GM21737 (cell line): Measurements from ENCODE around the gene CCDC116.
"Not testable (repeated sequence)": the region's sequence is repeated elsewhere in the genome, so short reads cannot be mapped to it uniquely, and the experiment has no call there.

Experiments used
- ATAC-seq: cut with Tn5 transposase; IDR thresholded peaks from one replicate; pipeline ENCODE4 v1.9.1; 2021; ENCODE audit warnings: mild to moderate bottlenecking, moderate library complexity; ENCODE audit not compliant: unreplicated experiment

CCDC116 gene

DNA sequence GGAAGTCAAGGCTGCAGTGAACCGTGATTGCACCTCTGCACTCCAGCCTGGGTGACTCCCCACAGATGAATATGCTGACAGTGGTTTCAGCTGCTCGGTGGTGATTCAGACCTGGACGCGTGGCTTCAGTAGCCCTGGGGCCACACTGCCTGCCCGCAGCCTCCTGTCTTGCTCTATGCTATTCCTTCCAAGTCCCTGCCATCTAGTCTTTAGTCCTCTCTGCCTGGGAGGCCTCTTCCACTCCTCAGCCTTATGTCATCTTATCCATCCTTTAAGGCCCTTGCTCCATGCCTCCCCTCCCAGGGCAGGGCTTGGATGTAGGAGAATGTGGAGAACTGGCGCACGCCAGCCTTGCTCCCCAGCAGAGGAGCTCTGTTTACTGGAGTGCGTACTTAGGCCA, 25.8 kb upstream of the CCDC116 start:
- ATAC-seq: no peak

DNA sequence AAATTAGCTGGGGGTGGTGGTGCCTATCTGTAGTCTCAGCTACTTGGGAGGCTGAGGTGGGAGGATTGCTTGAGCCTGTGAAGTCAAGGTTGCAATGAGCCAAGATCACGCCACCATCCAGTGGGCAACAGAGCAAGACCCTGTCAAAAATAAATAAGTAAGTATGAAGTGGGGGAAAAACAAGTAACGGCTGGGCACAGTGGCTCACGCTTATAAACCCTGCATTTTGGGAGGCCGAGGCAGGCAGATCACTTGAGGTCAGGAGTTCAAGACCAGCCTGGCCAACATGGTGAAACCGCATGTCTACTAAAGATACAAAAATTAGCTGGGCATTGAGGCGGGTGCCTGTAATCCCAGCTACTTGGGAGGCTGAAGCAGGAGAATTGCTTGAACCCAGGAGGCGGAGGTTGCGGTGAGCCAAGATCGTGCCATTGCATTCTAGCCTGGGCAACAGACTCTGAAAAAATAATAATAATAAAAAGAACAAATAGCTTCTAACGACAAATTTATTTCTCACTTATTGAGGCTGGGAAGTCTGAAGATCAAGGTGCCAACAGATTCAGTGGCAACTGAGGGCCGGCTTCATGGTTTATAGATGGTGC, 22.9 kb upstream of the CCDC116 start:
- ATAC-seq: not testable (repeated sequence)

DNA sequence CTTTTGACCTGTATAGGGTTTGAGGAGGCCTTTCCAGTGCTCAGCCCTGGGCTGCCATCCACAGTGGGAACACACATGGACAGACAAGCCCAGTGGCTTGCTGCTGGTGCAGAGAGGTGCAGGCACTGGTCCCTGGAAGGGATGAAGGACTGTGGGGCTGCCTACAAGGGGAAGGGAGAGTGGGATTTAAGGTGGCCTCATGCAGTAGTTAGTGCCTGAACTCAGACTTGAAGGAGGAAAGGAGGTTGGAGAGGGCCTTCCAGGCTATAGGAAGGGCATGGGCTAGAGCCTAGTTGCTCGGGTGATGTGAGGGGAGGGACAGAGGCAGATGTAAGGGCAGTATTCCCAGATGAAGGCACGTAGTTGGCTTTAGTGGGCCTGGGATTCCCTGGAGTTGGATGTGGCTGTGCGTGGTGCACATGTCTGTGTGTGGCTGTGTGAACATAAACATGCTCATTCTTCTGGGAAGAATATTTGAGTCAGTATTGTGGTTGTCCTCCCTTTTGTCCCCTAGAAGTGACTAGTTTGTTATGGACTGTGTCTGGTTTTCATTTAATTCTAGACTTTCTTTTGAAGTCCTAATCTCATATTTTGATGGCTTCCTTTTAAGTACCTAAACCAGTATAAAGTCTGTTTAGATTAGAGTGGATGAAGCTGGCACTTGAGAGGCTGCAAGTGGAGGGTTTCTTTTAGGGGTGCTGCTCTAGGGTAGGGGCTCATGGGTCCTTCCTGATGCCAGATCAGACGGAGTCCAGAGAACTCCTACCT, 21.2 kb upstream of the CCDC116 start:
- no peak for ATAC-seq

DNA sequence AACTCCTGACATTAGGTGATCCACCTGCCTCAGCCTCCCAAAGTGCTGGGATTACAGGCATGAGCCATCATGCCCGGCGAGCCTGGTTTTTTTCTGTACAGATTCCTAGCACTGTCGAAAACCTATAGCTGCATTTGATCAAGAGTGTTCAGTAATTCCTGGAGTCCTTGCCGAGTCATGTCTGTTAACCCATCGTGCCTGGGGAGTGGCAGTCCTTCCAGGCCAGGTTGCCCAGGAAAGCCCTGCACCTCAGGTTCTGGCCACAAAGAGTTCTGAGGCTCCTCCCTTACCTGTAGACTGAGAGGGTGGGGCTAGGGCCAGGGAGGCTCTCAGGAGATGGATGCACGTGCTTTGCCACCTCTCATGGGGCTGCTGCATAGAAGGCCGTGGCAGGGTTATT, 19.7 kb upstream of the CCDC116 start:
- ATAC-seq: no peak

DNA sequence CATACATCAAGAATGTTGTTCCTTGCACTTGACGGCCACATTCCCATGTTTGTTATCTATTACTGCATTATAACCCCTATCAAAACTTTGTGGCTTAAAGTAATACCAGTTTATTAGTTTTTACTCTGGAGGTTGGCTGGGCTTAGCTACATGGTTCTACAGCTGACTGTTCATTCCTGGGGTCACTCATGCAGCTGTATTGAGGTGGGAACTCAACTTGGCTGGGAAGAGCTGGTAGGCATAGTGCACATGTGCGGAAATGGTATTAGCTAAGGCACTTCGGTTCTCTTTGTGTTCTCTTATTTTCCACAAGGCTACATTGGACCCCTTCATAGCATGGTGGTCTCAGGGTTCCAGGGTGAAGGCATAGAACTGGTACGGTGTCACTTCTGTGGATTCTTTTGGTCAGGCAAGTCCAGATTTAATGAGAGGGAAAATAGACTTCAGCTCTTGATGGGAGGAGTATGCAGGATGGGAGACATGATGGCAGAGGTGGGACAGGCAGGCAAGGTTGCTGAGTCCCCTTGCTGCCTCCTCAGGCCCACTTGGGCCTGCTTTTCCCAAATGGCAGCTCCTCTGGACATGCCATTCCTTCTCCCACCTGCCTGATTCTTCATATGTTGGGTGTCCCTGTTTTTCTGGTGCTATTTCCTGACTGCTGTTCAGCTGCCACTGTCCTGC, 18.9 kb upstream of the CCDC116 start:
- ATAC-seq: no peak

DNA sequence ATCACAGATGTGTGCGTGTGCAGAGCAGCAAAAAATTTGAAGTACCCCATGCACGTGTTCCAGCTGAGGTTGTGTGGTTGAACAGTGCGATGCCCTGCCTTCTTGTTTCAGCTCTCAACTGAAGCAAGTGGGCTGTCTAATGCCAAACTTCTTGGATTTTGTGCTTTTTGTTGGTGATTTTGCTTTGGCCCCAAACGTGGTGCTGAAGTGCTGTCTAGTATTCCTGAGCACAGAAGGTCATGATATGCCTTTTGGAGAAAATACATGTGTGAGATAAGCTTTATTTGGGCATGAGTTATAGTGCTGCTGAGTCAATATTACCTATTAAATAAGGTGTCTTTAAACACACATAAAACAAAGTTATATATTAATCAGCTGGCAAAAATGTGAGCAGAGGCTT, 16.8 kb upstream of the CCDC116 start:
- no peak for ATAC-seq

DNA sequence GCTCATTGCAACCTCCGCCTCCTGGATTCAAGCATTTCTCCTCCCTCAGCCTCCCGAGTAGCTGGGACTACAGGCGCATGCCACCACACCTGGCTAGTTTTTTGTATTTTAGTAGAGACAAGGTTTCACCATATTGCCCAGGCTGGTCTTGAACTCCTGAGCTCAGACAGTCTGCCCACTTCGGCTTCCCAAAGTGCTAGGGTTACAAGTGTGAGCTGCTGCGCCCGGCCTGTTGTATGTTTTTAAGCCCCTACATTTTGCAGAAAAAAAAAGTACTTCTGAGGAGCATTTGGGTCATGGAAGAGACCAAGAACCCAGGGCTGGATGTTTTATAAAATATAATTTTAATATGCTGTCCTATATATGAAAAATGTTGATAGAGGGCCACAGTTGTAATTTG, 15.2 kb upstream of the CCDC116 start:
- not testable (repeated sequence) for ATAC-seq

DNA sequence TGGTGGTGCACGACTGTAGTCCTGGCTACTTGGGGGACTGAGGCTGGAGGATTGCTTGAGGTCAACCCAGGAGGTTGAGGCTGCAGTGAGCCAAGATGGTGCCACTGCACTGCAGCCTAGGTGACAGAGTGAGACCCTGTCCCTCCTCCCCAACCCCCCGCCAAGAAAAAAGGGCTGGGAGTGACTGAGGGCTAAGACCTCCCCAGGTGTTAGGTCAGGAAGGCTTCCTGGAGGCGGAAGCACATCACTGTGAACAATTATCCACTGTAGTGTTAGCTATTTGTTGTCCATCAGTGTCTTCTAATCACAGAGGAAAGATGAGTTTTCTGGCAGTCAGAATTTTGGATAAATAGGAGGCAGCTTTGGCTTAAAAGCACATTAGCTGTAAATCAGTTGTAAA, 11.5 kb upstream of the CCDC116 start:
- no peak for ATAC-seq

DNA sequence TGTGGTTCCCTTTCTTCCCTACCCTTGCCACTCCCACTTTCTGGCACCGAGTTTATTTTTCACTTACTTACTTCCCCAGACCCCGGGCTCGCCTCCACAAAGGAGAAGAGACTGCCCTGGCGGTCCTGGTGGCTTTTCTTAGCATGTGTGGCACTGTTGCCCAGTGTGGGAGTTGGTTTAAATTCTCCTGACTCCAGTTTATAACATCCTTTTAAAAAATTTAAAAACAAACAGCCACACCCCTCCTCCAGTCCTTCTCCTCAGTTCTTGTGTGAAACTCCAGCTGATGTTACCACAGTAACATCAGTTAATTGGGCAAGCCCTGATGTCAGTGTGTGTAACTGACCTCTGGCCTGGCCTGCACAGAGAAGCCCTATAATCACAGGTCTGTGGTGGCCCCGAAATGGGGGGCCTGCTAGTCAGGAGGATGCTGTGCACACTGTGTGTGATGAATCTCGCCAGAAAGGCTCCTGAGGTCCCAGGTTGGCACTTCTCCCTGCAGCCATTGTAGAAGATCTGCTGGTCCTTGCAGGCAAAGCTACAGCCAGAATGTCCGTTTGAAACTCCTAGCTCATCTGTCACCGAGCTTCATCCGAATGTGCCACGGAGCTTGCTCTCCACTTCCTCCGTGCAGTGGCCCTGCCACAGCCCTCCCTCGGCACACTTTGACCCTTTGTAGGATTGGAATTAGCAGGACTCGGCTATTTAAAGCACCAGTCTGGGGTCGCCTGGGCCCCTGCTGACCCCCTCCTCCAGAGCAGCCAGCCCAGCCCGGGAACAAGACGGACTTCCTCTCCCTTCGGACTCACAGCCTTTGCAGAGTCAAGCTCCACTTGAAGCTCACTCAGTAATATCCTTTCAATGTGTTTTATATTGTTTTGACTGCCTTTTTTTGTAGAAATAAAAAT, 10.3 kb upstream of the CCDC116 start:
- no peak for ATAC-seq

DNA sequence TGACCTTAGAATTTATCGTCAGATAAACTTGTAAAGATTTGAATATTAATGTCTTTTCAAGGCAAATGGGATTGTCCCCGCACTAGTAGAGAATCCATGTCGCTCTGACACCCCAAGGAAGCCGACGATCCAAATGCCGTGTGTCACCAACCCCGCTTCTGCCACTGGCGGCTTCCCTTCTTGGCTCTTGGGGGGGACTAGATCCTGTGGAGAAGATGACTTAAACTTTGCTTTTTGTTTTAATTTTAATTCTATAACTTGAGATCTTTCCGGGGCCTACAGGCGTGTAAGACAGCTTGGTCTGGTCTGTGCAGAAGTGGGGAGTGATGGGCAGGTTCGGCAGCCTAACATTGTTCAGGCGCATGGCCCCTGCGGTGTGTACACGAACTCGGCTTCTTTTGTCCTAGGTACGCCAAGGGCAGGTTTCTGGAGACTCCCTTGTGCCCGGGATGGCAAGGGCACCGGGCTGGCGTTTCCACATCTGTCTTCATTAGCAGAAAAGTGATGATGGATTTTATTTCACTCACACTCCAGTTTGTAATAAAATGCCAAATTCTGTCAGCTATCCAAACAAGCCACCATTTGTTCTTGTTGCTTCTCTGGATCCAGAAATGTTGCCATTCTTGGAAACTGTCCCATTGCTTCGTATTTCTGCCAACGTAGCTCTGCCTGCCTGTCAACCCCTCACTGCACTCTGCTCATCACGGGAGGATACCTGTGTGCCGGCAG, 9.5 kb upstream of the CCDC116 start:
- ATAC-seq: no peak

DNA sequence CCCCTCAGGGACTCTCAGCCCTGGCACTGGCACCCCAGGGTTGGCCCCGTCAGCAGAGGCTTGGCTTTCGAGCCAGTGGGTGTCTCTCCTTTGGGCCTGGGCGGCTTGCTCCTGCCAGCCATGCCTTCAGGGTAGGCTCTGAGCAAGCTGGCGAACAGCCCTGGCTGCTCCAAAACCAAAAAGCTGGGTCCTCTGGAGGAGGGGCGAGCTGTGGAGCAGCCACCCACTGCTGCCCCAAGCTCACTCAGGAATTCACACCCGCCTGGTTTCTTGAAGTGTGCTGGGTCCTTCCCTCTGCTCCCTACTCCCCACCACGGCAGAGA, 9.0 kb upstream of the CCDC116 start:
- ATAC-seq: no peak

DNA sequence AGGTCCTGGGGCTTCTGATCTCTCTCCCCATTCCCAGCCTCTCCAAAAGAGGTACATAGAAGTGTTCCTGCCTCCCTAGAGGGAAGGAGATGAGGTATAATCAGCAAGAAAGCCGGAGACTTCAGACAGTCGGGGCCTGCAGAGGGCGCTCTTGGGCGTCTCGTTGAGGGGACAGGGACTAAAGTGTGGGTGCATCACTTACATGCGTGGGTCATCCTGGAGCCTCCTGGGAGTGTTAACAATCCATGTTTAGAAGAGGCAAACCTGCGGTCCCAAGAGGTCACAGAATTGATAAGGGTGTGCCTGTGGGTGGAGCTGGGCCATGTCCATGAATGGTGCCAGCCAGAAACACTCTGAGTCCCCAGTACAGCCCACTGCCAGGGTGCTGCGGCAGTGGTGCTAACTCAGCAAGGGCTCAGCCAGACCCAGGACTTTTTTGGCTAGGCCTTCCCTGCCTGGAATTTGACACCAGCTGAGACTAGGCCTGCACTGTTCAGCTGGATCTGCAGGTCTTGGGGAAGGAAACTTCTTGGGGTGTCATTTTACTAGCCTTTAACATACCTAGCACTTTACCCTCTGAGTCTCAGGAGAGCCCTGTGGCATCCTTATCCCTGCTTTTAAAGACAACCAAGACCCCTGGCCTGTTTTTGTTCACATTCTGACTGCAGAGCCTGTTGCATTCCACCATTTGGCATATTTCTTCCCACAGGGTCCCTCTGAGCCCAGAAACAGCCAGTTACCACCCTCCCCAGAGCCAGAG, 8.3 kb upstream of the CCDC116 start:
- no peak for ATAC-seq

DNA sequence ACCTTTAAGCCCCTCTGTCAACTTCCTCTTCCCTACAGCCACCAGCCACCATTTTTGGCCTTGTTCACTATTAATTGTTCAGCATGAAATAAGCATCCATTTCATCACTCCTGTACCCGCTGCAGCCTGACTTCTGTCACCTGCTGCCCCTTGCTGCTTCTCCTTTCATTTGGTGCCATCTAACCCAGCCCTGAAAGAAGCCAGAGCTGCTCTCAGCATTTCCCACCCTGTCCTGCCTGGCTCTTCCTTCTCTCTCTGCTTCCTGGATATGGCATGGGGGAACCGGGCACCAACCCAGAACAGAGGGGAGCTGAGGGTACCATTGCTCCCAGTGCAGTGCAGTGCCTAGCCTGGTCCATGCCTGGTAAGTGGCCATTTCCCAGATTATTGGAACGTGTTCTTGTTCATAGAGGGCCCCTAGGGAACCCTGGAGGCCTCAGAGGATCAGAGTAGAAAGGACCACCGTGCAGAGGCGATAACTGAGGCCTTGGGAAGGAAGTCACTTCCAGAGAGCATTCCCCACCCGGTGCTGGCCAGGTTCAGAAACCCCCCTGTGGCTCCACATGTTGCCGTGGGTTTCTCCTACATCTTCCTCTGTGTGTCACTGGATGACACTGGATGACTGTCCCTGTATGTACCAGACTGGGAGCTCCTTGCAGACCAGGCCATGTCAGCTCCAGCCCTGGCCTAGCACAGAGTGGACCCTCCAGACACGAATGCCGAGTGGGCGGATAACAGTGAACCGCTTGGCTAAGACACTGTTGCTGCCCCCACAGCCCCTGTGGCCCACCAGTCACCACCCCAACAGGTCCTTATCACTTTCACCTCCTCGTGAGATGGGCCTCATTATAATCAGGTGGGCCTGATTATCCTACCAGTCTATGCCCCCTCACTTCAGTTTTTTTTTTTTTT, 7.4 kb upstream of the CCDC116 start:
- no peak for ATAC-seq

DNA sequence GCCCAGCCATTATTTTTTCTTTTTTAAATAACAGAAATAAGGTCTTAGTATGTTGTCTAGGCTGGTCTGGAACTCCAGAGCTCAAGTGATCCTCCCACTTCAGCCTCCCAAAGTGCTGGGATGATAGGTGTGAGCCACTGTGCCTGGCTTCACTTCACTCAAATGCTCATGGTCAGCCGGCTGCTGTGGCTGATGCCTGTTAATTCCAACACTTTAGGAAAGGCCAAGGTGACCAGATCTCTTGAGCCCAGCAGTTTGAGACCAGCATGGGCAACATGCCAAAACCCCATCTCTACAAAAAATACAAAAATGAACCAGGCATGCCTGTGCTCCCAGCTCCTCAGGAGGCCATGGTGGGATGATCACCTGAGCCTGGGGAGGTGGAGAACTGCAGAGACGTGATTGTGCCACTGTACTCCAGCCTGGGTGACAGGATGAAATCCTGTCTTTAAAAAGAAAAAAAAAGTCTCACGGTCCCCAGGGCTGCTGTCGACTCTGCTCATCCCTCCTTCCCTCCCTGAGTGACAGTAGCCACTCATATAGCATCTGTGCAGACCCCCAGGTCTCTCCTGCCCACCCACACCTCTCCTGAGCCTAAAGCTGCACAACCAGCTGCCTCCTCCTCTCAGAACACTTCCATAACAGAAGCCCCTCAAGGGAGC, 6.4 kb upstream of the CCDC116 start:
- no peak for ATAC-seq

DNA sequence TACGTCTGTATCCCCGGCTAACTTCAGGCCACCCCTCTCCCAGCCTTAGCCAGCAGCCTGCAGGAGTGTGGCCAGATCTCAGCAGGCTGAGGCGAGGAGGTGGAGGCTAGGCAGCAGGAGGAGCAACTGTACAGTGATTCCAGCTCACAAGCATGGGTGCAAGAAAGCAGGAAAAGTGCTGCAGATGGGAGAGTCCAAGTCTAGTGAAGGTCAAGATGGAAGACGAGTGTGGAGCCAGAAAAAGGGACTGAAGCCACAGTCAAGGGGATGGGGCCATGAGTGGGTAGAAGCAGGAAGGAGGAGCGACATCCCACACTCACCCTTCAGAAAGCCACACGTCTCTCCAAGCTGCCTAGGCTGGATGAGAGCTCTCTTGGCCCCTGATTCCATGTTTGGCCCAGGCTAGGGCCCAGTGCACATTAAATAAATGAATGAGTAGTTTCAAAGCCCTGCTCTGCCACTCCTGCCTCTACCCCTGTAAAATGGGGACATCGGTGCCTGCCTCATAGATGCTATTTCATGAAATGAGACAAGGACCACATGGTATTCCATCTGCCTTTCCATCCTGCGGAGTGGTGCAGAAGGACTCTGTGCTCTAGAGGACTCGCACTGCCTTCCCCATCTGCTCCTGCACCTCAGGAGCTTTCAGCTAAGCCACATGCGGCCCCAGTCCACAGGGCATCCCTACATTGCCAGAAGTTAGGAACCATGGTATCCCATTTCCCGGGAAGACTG, 5.7 kb upstream of the CCDC116 start:
- ATAC-seq: no peak

DNA sequence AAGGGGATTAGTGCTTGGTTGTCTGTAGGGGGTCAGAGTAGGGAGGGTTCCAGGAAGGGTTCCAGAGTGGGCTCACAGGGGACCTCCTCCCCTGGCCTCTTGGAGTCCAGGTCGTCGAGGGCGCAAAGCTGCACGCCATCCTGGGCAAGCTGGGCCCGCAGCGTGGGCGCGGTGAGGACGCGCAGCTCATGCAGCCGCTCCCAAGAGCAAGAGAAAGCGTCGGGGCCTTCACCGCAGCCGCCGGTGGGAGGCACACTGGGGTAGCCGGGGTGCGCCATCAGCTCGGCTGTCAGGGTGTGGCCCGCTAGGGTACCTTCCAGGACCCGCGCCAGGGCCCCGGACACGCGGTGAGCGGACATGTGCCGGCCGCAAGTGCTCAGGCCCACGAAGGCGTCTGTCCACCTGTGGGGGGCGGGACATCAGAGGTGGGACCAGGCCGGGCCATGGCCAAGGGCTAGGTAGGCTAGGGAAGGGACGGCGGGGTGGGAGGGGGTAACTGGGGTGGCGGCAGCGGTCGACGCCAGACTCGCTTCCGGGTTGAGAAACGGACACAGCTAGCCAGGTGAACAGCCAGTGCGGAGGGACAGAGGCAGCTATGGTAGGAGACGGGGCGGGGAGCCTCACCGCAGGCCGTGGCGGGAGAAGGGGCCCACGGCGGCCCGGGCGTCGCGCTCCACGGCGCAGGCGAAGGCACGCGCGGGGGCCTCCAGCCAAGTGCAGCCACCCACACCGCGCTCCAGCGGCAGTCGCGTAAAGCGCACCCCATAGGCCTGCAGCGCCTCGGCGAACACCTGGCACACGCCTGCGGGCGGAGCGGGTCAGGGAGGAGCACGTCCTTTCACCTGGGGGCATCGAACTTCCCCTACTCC, 3.9 kb upstream of the CCDC116 start:
- no peak for ATAC-seq
